Choroid plexus epithelial cell (primary cell): ENCODE results near the gene ECPAS.
A peak's percentile ranks its signal among the peaks of the same experiment; 100 is the strongest.
"Not testable (repeated sequence)": the region's sequence is repeated elsewhere in the genome, so short reads cannot be mapped to it uniquely, and the experiment has no call there.

Experiments
- DNase-seq: peaks from one replicate; pipeline ENCODE4 v3.0.0-alpha.2; 2010; ENCODE audit warnings: low read depth
- H3K4me3 ChIP-seq: 2 replicates; pipeline ENCODE4 v1.5.1; 2011; ENCODE audit warnings: low read depth, mild to moderate bottlenecking, control low read depth, low read length, moderate library complexity
- CTCF ChIP-seq: conservative IDR thresholded peaks from 2 replicates; pipeline ENCODE4 v1.5.1; 2011; ENCODE audit warnings: low read depth, mild to moderate bottlenecking, control low read depth, inconsistent platforms, low read length, moderate library complexity

The ECPAS gene

GRCh38 chr9:111525056-111525977 lies 41.1 kb upstream of the ECPAS start, which contains the start of gene ZNF483:
ZNF483 (plus strand) TSS chr9:111525179; CDS start chr9:111527396, 2,217 bp downstream.
- no peak for TF ChIP-seq CTCF
- peak; percentile 86 for DNase-seq
- H3K4me3 ChIP-seq, result peak within 1 kb of the TSS; percentile 83

GRCh38 chr9:111524731-111525055 lies 40.5 kb upstream of the ECPAS start:
- TF ChIP-seq CTCF, result no peak
- peak overlapping the region; percentile 83 for H3K4me3 ChIP-seq
- DNase-seq, result no peak

GRCh38 chr9:111516061-111516465 lies 31.9 kb upstream of the ECPAS start:
- TF ChIP-seq CTCF, result no peak
- DNase-seq, result peak; percentile 37
- no peak overlapping the region for H3K4me3 ChIP-seq

- no peak for DNase-seq
- no peak for TF ChIP-seq CTCF
These were observed 30.8 kb upstream of the ECPAS start for GRCh38 chr9:111514967-111515366.

GRCh38 chr9:111511581-111511980 lies 27.4 kb upstream of the ECPAS start:
- not testable (repeated sequence) for DNase-seq, H3K4me3 ChIP-seq

More at GRCh38 chr9:111514967-111515366, 30.8 kb upstream of the ECPAS start:
- H3K4me3 ChIP-seq, result no peak overlapping the region

GRCh38 chr9:111502506-111502905 lies 18.3 kb upstream of the ECPAS start:
- TF ChIP-seq CTCF, result no peak
- H3K4me3 ChIP-seq, result no peak overlapping the region
- DNase-seq, result no peak

- no peak overlapping the region for H3K4me3 ChIP-seq
- DNase-seq, result no peak
- TF ChIP-seq CTCF, result no peak
These were observed 17.5 kb upstream of the ECPAS start for GRCh38 chr9:111501648-111502047.
